Activated CD8-positive, alpha-beta memory T cell treated with anti-CD3 and anti-CD28 coated beads for 48 hours (primary cell): ENCODE results near the gene CYTH1.

Source experiments
- DNase-seq, 3 experiments: peaks; one replicate each; pipeline ENCODE4 v3.0.0-alpha.2; 2020; ENCODE audit warnings: low read depth in 2 of 3, low spot score in 2 of 3

The CYTH1 gene

GRCh38 chr17:78693346-78694083 is 88.6 kb downstream of the CYTH1 start:
- no peak for DNase-seq

DNA sequence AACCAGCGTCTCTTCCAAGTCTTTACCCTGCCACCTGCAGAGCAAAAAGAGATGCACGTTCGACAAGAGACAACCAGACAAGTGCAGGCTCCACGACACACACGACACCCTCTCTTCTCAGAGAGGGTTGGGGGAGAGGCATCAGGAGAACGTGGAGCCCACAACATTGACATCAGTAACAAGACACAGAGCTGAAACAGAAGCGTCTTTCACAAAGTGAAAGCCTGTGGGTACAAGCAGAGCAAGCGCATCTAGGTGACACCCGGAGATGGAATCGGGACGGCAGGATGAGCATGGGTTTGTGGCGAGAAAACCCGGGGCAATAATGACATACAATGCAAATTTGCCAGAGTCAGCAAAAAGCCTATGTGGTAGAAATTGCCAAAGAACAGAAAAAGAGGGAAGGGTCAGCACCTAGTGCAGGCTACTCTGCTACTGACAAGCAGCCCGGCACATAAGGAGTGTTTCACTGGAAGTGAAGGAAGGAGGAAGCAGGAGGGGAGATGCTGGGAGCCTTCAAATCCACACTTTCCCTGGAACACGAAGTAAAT is 89.5 kb downstream of the CYTH1 start:
- no peak for DNase-seq

GRCh38 chr17:78689029-78689428 is 93.0 kb downstream of the CYTH1 start:
- DNase-seq: no peak

GRCh38 chr17:78687944-78688343 is 94.1 kb downstream of the CYTH1 start:
- no peak for DNase-seq

DNA sequence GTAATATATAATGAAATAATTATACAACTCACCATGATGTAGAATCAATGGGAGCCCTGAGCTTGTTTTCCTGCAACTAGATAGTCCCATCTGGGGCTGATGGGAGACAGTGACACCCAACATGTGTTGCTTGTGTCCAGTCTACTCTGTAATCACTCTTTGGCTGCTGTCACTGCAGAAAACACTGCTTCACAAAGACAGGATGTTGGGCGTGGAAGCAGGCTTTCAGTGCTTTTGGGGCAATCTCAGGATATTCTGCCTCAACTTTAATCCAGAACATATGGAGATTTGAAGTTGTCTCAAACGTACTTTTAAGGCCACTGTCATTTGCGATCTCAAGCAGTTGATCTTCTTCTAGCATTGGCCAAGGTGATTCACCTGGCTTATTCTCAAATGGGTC is 94.9 kb downstream of the CYTH1 start:
- DNase-seq: no peak

DNA sequence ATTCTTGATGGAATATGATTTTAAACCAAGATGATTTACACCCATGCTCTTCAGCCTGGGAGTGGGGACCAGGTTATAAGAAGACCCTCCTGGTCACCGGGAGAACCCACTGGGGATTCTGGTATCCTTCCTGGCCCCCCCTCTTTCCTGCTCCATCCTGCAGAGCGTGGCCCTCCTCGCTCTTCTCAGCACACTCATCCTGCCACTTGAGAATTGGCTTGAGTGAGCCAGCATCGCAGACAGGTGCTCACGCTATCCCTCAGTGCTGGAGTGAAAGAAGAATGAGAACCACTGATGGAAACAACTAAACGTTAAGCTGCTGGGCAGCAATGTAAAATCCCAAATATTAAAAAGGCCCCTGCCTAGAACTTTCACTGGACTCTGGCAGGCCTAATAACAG is 98.0 kb downstream of the CYTH1 start:
- no peak for DNase-seq

DNA sequence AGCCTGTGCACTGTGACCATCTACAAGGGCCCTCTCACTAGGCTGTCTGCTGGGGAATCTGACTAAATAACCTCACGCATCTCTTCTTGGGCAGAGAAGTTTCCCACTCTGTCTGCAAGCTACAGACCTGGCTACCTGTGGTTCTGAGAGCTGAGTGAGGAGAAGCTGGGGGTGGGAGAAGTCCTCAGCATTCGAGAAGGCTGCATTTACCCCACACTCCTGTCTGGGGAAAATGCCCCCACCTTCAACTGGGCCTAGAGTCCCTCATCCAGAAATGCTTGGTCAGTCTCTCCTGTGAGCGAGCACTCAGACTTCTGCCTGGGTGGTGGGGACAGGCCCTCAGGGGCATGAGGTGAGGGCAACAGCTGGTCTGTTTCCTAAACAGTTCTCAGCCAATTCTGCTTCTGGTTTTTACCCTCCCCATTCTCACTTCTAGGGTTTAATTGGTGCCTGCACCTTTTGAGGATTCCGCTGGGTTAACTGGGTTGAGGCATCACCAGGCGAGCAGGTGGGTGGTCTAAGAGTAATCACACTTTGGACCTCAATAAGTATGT is 98.6 kb downstream of the CYTH1 start:
- no peak for DNase-seq

DNA sequence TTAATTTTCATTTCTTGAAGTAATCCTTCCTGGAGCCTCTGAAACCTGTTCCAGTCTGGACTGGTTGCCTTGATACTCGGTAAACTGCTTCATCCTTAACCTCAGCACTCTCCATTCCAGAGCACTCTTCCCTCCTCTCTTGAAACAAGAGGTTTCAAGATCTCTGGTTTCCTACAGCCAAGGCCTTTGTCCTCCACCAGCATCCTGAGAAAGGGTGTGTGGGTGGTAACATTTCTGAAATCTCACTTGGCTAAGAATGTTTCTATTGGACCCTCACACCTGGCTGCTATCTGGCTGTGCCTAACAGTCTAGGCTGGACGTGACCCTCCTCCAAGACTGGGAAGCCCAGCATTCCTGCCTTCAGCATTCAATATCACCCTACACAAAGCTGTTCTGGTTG is 99.7 kb downstream of the CYTH1 start:
- DNase-seq: no peak

- no peak for DNase-seq
Measured at GRCh38 chr17:78680436-78680835, 101.6 kb downstream of the CYTH1 start.

DNA sequence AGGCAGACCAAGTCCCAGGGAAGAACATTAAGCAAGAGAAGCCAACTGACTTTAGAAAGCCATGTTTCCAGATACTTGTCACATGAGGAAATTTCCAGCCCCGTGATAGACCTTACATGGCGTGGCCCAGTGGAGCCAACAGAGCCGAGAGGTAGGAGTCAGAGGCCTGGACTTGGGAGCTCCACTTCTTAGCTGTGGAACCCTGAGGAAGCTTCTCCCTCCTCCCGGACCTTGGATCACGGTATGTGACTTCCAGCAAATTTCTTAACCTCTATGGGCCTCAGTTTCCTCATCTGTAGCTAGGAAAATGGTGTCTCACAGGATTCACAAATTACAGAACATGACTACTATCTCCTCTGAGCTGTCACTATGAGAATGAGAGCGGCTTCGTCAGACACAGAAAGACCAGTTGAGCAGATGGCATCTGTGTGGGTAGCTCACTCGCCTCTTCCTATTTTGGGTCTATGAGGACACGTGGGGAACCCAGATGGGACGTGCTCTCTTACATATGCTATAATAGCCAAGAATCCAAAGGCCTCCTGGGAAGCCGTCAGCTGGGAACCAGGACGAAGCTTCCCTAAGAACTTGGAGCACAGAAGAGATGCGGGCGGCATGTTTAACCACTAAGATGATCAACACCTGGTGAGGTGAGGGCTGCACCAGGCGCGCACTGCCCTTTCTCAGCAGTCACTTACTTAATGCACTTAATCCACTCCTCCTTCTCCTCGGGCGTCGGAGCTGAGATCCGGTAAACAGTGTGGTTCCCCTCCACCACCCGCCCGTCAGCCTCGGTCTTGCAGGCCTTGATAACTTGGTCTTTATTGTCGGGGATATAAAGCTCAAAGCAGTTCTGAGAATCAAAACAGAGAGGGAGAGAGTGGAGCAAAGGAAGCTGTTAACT is 102.3 kb downstream of the CYTH1 start:
- DNase-seq: no peak

DNA sequence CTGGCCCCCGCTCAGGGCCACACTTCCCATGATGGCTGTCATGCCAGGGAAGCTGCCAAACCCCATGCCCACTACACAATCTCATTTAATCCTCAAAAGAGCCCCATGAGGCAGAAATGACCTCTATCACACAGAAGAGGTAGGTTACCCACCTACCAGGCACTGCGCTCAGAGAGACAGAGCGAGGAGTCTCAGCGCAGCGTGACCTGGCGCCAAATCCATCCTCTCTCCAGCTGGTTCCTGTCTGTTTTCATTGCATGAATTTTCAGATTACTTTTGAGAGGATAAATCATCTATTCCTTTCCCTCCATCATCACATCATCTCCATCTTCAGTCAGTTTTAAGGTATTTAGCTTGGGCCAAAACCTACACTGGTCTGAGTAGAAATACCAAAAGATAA is 103.4 kb downstream of the CYTH1 start:
- no peak for DNase-seq

DNA sequence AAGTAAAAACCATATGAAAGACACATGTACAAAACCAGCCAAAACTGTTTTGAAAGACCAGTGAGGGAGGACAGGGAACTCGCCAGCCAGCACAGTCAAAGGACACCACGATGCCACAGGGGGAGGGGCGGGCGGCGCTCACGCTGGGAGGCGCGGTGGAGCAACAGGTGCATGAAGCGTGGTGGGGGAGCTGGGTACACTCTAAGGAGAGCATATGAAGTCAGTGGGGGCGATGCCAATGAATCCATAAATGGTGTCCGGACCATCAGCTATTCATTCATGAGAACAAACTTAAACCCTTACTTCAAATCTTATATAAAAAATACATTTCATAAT is 103.9 kb downstream of the CYTH1 start:
- no peak for DNase-seq

GRCh38 chr17:78677303-78678221 is 104.5 kb downstream of the CYTH1 start:
- DNase-seq: no peak

GRCh38 chr17:78676412-78677302 is 105.4 kb downstream of the CYTH1 start:
- no peak for DNase-seq

- DNase-seq: no peak
Measured at GRCh38 chr17:78675836-78676235, 106.2 kb downstream of the CYTH1 start.

GRCh38 chr17:78675316-78675616 is 106.8 kb downstream of the CYTH1 start:
- DNase-seq: no peak

DNA sequence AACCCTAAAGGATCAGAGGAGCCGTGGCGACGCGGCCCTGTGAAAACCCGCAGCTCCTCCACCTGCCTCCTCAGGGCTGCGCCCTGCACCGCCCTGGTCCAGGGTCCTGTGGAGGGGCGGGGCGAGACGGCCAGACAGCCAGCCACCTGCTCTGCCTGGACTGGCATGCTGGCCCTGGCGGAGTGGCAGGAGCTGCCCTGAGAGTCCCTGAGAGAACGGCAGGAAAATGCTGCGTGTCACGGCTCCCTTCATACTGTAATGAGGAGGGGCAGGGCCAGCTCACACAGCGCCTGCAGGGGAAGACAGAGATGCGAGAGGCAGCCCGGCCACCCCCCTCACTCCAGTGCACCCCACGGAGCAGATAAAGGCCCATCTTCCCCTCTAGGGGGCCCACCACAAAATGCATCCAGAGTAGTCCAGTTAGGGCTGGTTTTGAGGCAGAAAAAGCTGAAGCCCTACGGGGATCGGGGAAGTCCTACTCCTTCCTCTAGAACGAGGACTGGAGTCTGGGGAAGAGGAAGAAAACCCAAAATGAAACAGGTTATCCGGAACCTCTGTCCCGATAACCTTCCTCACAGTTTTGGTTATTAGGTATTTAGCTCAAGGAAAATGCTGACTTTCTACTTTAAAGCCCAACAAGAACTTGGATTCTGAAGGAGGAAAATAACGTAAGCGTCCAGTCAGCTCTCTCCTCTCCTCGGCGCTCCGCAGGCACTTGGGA is 107.3 kb downstream of the CYTH1 start:
- no peak for DNase-seq

DNA sequence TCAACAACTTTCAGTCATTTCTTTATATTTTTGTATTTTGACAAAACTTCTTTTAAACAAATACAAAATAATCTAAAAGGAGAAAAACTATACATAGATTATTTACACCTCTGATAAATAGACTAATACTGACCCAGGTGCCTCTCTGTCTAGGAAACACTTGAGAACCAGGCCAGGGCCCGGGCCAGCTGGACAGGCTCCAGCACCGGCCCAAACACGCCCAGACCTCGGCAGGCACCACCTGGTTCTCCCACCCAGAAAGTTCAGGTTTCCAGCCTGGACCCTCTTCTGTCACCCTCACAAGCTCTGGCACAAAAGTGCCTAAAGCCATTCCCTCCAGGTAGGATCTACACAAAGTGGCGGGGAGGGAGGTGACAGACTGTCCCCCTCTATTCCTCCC is 107.9 kb downstream of the CYTH1 start:
- DNase-seq: no peak

- no peak for DNase-seq
Measured at GRCh38 chr17:78673395-78673794, 108.7 kb downstream of the CYTH1 start.
